NCI-H774 (cell line): ENCODE data around the gene VANGL2.
"Not testable (repeated sequence)": the region's sequence is repeated elsewhere in the genome, so short reads cannot be mapped to it uniquely, and the experiment has no call there.

Experiments
- DNase-seq: peaks from one replicate; lab custom pipeline; 2025; lab: John Stamatoyannopoulos, UW

VANGL2 gene

GRCh38 chr1:160370561-160371345 lies 29.6 kb upstream of the VANGL2 start:
- DNase-seq, result no peak

GRCh38 chr1:160371346-160371631 lies 29.1 kb upstream of the VANGL2 start:
- no peak for DNase-seq

GRCh38 chr1:160371756-160372155 lies 28.6 kb upstream of the VANGL2 start:
- no peak for DNase-seq

GRCh38 chr1:160373696-160374095 lies 26.7 kb upstream of the VANGL2 start:
- no peak for DNase-seq

- DNase-seq, result no peak
Observed at GRCh38 chr1:160374306-160375110, 25.9 kb upstream of the VANGL2 start.

- DNase-seq, result no peak
Observed at GRCh38 chr1:160375788-160376524, 24.4 kb upstream of the VANGL2 start.

GRCh38 chr1:160376525-160377131 lies 23.7 kb upstream of the VANGL2 start:
- peak; percentile 48 for DNase-seq

GRCh38 chr1:160377585-160378206 lies 22.7 kb upstream of the VANGL2 start:
- no peak for DNase-seq

GRCh38 chr1:160384812-160385211 lies 15.6 kb upstream of the VANGL2 start:
- not testable (repeated sequence) for DNase-seq

- DNase-seq, result not testable (repeated sequence)
Observed at GRCh38 chr1:160388406-160388805, 12.0 kb upstream of the VANGL2 start.

- DNase-seq, result no peak
Observed at GRCh38 chr1:160394673-160395072, 5.7 kb upstream of the VANGL2 start.

GRCh38 chr1:160397651-160398050 lies 2.7 kb upstream of the VANGL2 start:
- no peak for DNase-seq

- no peak for DNase-seq
Observed at GRCh38 chr1:160398823-160399222, 1.5 kb upstream of the VANGL2 start.

GRCh38 chr1:160399544-160400222 lies 681 bp upstream of the VANGL2 start:
- no peak for DNase-seq

GRCh38 chr1:160400646-160401486 lies 502 bp downstream of the VANGL2 start:
- no peak for DNase-seq

- no peak for DNase-seq
Observed at GRCh38 chr1:160401487-160401805, 1.1 kb downstream of the VANGL2 start.

GRCh38 chr1:160402001-160402795 lies 1.8 kb downstream of the VANGL2 start:
- no peak for DNase-seq

GRCh38 chr1:160403244-160403643 lies 2.9 kb downstream of the VANGL2 start:
- no peak for DNase-seq

GRCh38 chr1:160404094-160404493 lies 3.7 kb downstream of the VANGL2 start:
- DNase-seq, result no peak
